Lung (tissue), 12 donors: Measurements from ENCODE around the gene TMF1. TPM values are rescaled to one million over a fixed set of nuclear protein-coding genes. Genes with fewer than 3 reads are reported as not detected.

ENCODE experiments used
- ATAC-seq: fragments of 200-7000 bp; cut with Tn5 transposase; one replicate; pipeline ENCODE4 v1.9.1; 2020; ENCODE audit warnings: moderate number of reproducible peaks; ENCODE audit not compliant: insufficient read depth, low FRiP score
- DNase-seq, 3 donors: peaks; one replicate each; pipeline ENCODE4 v3.0.0-alpha.2; 2013 to 2017
- H3K27ac ChIP-seq, 2 donors: one replicate each; pipeline ENCODE4 v1.5.1; 2013; ENCODE audit warnings: mild to moderate bottlenecking in 2 of 2, moderate library complexity in 2 of 2, control low read depth in 1 of 2, inconsistent platforms in 1 of 2, low read depth in 1 of 2, low read length in 1 of 2
- H3K27me3 ChIP-seq, 3 donors: one replicate each; pipeline ENCODE4 v1.5.1; 2013; ENCODE audit warnings: low read length in 2 of 3; ENCODE audit not compliant: control insufficient read depth in 3 of 3, insufficient read depth in 3 of 3
- H3K36me3 ChIP-seq, 4 donors: one replicate each; pipeline ENCODE4 v1.5.1; 2013; ENCODE audit warnings: low read length in 4 of 4, mild to moderate bottlenecking in 1 of 4, moderate library complexity in 1 of 4; ENCODE audit not compliant: control insufficient read depth in 4 of 4, insufficient read depth in 4 of 4
- H3K4me1 ChIP-seq, 5 donors: one replicate each; pipeline ENCODE4 v1.5.1; 2013; ENCODE audit warnings: low read length in 5 of 5, mild to moderate bottlenecking in 2 of 5, moderate library complexity in 1 of 5; ENCODE audit not compliant: control insufficient read depth in 5 of 5, insufficient read depth in 5 of 5
- H3K4me3 ChIP-seq: one replicate; pipeline ENCODE4 v1.5.1; 2013; ENCODE audit warnings: mild to moderate bottlenecking, control low read depth, moderate library complexity
- H3K9ac ChIP-seq, 2 donors: one replicate each; pipeline ENCODE4 v1.5.1; 2013; ENCODE audit warnings: low read length in 2 of 2, control low read depth in 1 of 2; ENCODE audit not compliant: insufficient read depth in 1 of 2
- H3K9me3 ChIP-seq, 4 donors: one replicate each; pipeline ENCODE4 v1.5.1; 2013; ENCODE audit warnings: low read length in 3 of 4, mild to moderate bottlenecking in 1 of 4, moderate library complexity in 1 of 4; ENCODE audit not compliant: control insufficient read depth in 4 of 4, insufficient read depth in 3 of 4
- WGBS, 2 donors: extraction: QIAGEN DNeasy Blood & Tissue Kit; methylation state at CpG; one replicate each; pipeline ENCODE4 v1.1.7; 2013; 5-methylcytosine and 5-hydroxymethylcytosine counted together
- polyA plus RNA-seq, 2 donors: library from polyadenylated mRNA; stranded (reverse); fragments of 200-250 nt; gene quantifications; one replicate each; pipeline ENCODE4 v1.2.1, GENCODE V29; 2013
- total RNA-seq, 2 donors: library from RNA; depleted of rRNA in 1 of 2; stranded (reverse); fragments of >200 nt in 1 of 2; gene quantifications; one replicate each; pipeline ENCODE4 v1.2.1, GENCODE V29; 2014 to 2021
- TF ChIP-seq, protein P1 (sequence below): IDR thresholded peaks from 2 replicates; pipeline ENCODE4 v1.5.1; 2012; ENCODE audit warnings: mild to moderate bottlenecking; ENCODE audit errors: control extremely low read depth, extremely low read depth
- donor health status: control.
- donor health status: control.
- donor health status: Bipolar disorder and iron deficiency.
- donor health status: healthy.
- donor health status: DM: yes; HTN: yes; CAD: no.

The TMF1 gene
- total and polyA plus RNA-seq, 4 donors, result 9.6 to 84.3 (median 26.1) TPM

GRCh38 chr3:68999605-69000004 is 52.5 kb downstream of the TMF1 start:
- Histone ChIP-seq H3K27me3 (no peaks in the 10 kb centered on the region), H3K4me1 (peaks cover 0 to 11% (median under 1%) of the 10 kb centered on the region in 5 donors), H3K27ac (peak overlapping the region in 1 of 2 donors; percentile 47), H3K9ac (no peak overlapping the region), H3K4me3 (no peak overlapping the region), H3K36me3 (peaks cover 10 to 34% (median 26%) of the 10 kb centered on the region in 4 donors), H3K9me3 (no peaks in the 10 kb centered on the region)
- DNase-seq, result no peak
- no peak for ATAC-seq
- TF ChIP-seq, protein P1, sequence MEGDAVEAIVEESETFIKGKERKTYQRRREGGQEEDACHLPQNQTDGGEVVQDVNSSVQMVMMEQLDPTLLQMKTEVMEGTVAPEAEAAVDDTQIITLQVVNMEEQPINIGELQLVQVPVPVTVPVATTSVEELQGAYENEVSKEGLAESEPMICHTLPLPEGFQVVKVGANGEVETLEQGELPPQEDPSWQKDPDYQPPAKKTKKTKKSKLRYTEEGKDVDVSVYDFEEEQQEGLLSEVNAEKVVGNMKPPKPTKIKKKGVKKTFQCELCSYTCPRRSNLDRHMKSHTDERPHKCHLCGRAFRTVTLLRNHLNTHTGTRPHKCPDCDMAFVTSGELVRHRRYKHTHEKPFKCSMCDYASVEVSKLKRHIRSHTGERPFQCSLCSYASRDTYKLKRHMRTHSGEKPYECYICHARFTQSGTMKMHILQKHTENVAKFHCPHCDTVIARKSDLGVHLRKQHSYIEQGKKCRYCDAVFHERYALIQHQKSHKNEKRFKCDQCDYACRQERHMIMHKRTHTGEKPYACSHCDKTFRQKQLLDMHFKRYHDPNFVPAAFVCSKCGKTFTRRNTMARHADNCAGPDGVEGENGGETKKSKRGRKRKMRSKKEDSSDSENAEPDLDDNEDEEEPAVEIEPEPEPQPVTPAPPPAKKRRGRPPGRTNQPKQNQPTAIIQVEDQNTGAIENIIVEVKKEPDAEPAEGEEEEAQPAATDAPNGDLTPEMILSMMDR, result no peak
- WGBS, 2 donors, result 74 to 83% methylated on average over 1 of the region's 1 CpG

DNA sequence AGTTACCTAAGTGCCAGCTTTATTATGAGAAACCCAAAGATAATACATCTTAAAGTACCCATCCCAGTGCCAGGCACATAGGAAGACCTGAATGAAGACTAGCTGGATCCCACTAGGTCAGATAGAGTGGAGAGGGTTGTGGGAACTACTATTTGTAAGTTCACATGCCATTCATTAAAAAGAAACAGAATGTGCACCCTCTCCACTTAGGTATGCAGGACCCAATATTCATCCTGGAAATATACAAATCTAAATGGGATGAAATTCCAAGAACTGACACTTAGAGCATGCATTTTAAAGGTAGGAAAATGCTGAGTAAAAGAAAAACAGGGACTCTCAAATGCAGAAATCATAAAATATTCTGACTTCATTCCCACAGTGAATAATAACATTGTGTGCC is 53.0 kb downstream of the TMF1 start:
- DNase-seq (no peak), ATAC-seq (no peak)
- no peak overlapping the region for H3K27ac ChIP-seq
- H3K4me3 ChIP-seq, result no peak overlapping the region
- peaks cover 10 to 34% (median 24%) of the 10 kb centered on the region in 4 donors for H3K36me3 ChIP-seq
- no peak overlapping the region for H3K9ac ChIP-seq
- no peaks in the 10 kb centered on the region for H3K9me3 ChIP-seq
- H3K4me1 ChIP-seq, result peaks cover 0 to 7% (median 0%) of the 10 kb centered on the region in 5 donors
- H3K27me3 ChIP-seq, result no peaks in the 10 kb centered on the region
- TF ChIP-seq, protein P1, result no peak

GRCh38 chr3:68997887-68998286 is 54.2 kb downstream of the TMF1 start:
- Histone ChIP-seq H3K4me3 (no peak overlapping the region), H3K27me3 (no peaks in the 10 kb centered on the region), H3K9me3 (no peaks in the 10 kb centered on the region), H3K9ac (no peak overlapping the region), H3K36me3 (peaks cover 10 to 32% (median 23%) of the 10 kb centered on the region in 4 donors), H3K27ac (no peak overlapping the region), H3K4me1 (no peaks in the 10 kb centered on the region)
- no peak for ATAC-seq
- TF ChIP-seq, protein P1, result no peak
- 83 to 94% methylated on average over 6 of the region's 6 CpGs for WGBS, 2 donors
- DNase-seq, result no peak

DNA sequence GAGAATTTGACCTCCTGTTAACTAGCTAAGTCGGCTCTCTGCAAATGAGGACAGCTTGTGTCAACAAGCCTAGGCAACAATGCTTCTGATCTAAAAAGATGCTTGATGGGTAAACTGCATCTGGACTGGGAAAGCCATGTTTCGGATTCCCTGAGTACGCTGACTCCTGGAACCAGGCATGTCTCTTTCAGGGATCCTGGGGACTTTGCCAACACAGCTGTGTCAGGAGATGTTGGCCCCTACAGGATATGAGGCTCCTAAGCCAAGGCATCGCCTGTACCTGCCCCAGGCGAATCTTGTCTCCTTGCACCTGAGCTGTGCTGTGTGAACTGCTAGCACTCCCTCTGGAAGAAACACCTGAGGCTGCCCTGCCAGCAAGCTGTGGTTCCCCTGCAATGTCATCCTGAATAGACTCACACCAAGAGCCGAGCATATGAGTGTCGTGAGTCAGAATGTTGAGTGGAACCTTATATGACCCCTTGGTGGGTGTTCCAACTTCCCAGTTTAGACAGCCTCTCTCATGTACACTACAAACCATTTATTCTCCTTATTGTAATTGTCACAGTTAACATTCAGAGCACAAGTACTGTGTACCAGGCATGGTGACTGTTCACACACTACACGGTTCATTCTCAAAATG is 55.7 kb downstream of the TMF1 start:
- Histone ChIP-seq H3K9me3 (no peaks in the 10 kb centered on the region), H3K4me3 (no peak overlapping the region), H3K9ac (no peak overlapping the region), H3K27me3 (no peaks in the 10 kb centered on the region), H3K27ac (peak overlapping the region in 1 of 2 donors; percentile 0), H3K36me3 (peaks cover 12 to 27% (median 22%) of the 10 kb centered on the region in 4 donors), H3K4me1 (no peaks in the 10 kb centered on the region)
- DNase-seq (no peak), ATAC-seq (no peak)
- WGBS, 2 donors, result 76 to 81% methylated on average over 8 of the region's 8 CpGs
- TF ChIP-seq, protein P1, result no peak
